HepG2 (cell line): ENCODE measurements around the gene KIF2C. TPM values are rescaled to one million over a fixed set of nuclear protein-coding genes. Genes with fewer than 3 reads are reported as not detected.

Experiments
- HNF4A ChIP-seq: sonication (generic); formaldehyde crosslinking; IDR thresholded peaks from 2 replicates; pipeline ENCODE4 v1.4.0; 2020; ENCODE audit warnings: missing genetic modification reagents
- JARID2 ChIP-seq: sonication (generic); formaldehyde crosslinking; IDR thresholded peaks from 2 replicates; pipeline ENCODE4 v1.8.1; 2023; ENCODE audit warnings: missing genetic modification reagents, inconsistent platforms; ENCODE audit not compliant: insufficient replicate concordance
- KLF15 ChIP-seq: sonication (generic); formaldehyde crosslinking; IDR thresholded peaks from 2 replicates; pipeline ENCODE4 v1.8.1; 2023; ENCODE audit warnings: borderline replicate concordance, mild to moderate bottlenecking, inconsistent platforms, missing genetic modification reagents, mixed read lengths
- MBNL3 ChIP-seq: fragments of 250-450 bp; sonication (Bioruptor Pico); conservative IDR thresholded peaks from 2 replicates; pipeline ENCODE4 v1.8.0; 2022; ENCODE audit warnings: mild to moderate bottlenecking, inconsistent platforms
- NFIB ChIP-seq: sonication (generic); formaldehyde crosslinking; IDR thresholded peaks from 2 replicates; pipeline ENCODE4 v1.9.0; 2021; ENCODE audit warnings: missing genetic modification reagents, mild to moderate bottlenecking, borderline replicate concordance
- SMC3 ChIP-seq: IDR thresholded peaks from 2 replicates; pipeline ENCODE4 v1.6.1; 2011; ENCODE audit warnings: low read length, improper control_type of control experiment
- SMYD3 ChIP-seq: sonication (generic); formaldehyde crosslinking; IDR thresholded peaks from 2 replicates; pipeline ENCODE4 v1.8.1; 2023; ENCODE audit warnings: mild to moderate bottlenecking, missing genetic modification reagents
- ZBTB7B ChIP-seq: sonication (generic); formaldehyde crosslinking; IDR thresholded peaks from 2 replicates; pipeline ENCODE4 v1.4.0; 2020; ENCODE audit warnings: missing genetic modification reagents
- ZC3H4 ChIP-seq: sonication (generic); formaldehyde crosslinking; IDR thresholded peaks from 2 replicates; pipeline ENCODE4 v1.4.0; 2020; ENCODE audit warnings: missing genetic modification reagents, borderline replicate concordance
- ZMYM3 ChIP-seq: sonication (generic); formaldehyde crosslinking; IDR thresholded peaks from 2 replicates; pipeline ENCODE4 v1.5.1; 2020; ENCODE audit warnings: mild to moderate bottlenecking, missing genetic modification reagents
- ZNF143 ChIP-seq: sonication (generic); formaldehyde crosslinking; IDR thresholded peaks from 2 replicates; pipeline ENCODE4 v1.4.0; 2020; ENCODE audit warnings: missing genetic modification reagents
- ZNF326 ChIP-seq: sonication (generic); formaldehyde crosslinking; IDR thresholded peaks from 2 replicates; pipeline ENCODE4 v1.4.0; 2020; ENCODE audit warnings: missing genetic modification reagents, borderline replicate concordance
- ZNF333 ChIP-seq: sonication (generic); formaldehyde crosslinking; IDR thresholded peaks from 2 replicates; pipeline ENCODE4 v1.4.0; 2020; ENCODE audit warnings: mild to moderate bottlenecking, missing genetic modification reagents, borderline replicate concordance
- ZNF33A ChIP-seq: sonication (generic); formaldehyde crosslinking; IDR thresholded peaks from 2 replicates; pipeline ENCODE4 v1.5.1; 2020; ENCODE audit warnings: missing genetic modification reagents, mild to moderate bottlenecking, moderate library complexity, borderline replicate concordance
- ZNF354B ChIP-seq: sonication (generic); formaldehyde crosslinking; IDR thresholded peaks from 2 replicates; pipeline ENCODE4 v1.8.0; 2022; ENCODE audit warnings: mild to moderate bottlenecking, missing genetic modification reagents
- ZNF547 ChIP-seq: sonication (generic); formaldehyde crosslinking; IDR thresholded peaks from 2 replicates; pipeline ENCODE4 v1.5.1; 2020; ENCODE audit warnings: mild to moderate bottlenecking, missing genetic modification reagents
- ZNF569 ChIP-seq: sonication (generic); formaldehyde crosslinking; IDR thresholded peaks from 2 replicates; pipeline ENCODE4 v1.5.0; 2020; ENCODE audit warnings: mild to moderate bottlenecking, missing genetic modification reagents, moderate library complexity, borderline replicate concordance
- ZNF761 ChIP-seq: sonication (generic); formaldehyde crosslinking; conservative IDR thresholded peaks from 2 replicates; pipeline ENCODE4 v1.4.0; 2020; ENCODE audit warnings: mild to moderate bottlenecking, missing genetic modification reagents
- ZNF777 ChIP-seq: sonication (generic); formaldehyde crosslinking; IDR thresholded peaks from 2 replicates; pipeline ENCODE4 v1.4.0; 2020; ENCODE audit warnings: missing genetic modification reagents
- ZNF792 ChIP-seq: IDR thresholded peaks from 2 replicates; pipeline ENCODE4 v1.6.1; 2016
- ZNF83 ChIP-seq: sonication (generic); formaldehyde crosslinking; IDR thresholded peaks from 2 replicates; pipeline ENCODE4 v1.4.0; 2020; ENCODE audit warnings: missing genetic modification reagents, mild to moderate bottlenecking, borderline replicate concordance
- polyA plus RNA-seq, 8 experiments: library from polyadenylated mRNA; depleted of rRNA in 3 of 8; stranded (reverse) in 7 of 8; unstranded in 1 of 8; fragments of >200 nt; fragmentation: Illumina TruSeq in 4 of 8; extraction: Trizol in 4 of 8; gene quantifications; 2 replicates each; pipeline versions ENCODE4 v1.2.1 to v1.2.3, GENCODE V29; 2011 to 2016; ENCODE audit warnings: low read depth in 4 of 8, missing spikeins in 1 of 8, mixed read lengths in 1 of 8; ENCODE audit not compliant: insufficient read depth in 1 of 8
- total RNA-seq, 5 experiments: library from RNA; depleted of rRNA; stranded (reverse); fragments of >200 nt; fragmentation: Illumina TruSeq; extraction: Trizol; gene quantifications; 2 replicates each; pipeline ENCODE4 v1.2.3, GENCODE V29; 2016; ENCODE audit warnings: low read depth in 1 of 5
- TF ChIP-seq, protein P1 (sequence below): sonication (generic); formaldehyde crosslinking; IDR thresholded peaks from 2 replicates; pipeline ENCODE4 v1.4.0; 2020; ENCODE audit warnings: missing genetic modification reagents
- TF ChIP-seq, protein P2 (sequence below): sonication (generic); formaldehyde crosslinking; IDR thresholded peaks from 2 replicates; pipeline ENCODE4 v1.4.0; 2020; ENCODE audit warnings: missing genetic modification reagents, borderline replicate concordance
- TF ChIP-seq, protein P3 (sequence below): sonication (generic); formaldehyde crosslinking; IDR thresholded peaks from 2 replicates; pipeline ENCODE4 v1.4.0; 2020; ENCODE audit warnings: missing genetic modification reagents, mild to moderate bottlenecking, borderline replicate concordance

Gene KIF2C
- total and polyA plus RNA-seq, 2 of the 13 experiments (the other 11 are each of a cell fraction or from before 2014, with no cell fraction given): 29.7 to 53.7 TPM

DNA sequence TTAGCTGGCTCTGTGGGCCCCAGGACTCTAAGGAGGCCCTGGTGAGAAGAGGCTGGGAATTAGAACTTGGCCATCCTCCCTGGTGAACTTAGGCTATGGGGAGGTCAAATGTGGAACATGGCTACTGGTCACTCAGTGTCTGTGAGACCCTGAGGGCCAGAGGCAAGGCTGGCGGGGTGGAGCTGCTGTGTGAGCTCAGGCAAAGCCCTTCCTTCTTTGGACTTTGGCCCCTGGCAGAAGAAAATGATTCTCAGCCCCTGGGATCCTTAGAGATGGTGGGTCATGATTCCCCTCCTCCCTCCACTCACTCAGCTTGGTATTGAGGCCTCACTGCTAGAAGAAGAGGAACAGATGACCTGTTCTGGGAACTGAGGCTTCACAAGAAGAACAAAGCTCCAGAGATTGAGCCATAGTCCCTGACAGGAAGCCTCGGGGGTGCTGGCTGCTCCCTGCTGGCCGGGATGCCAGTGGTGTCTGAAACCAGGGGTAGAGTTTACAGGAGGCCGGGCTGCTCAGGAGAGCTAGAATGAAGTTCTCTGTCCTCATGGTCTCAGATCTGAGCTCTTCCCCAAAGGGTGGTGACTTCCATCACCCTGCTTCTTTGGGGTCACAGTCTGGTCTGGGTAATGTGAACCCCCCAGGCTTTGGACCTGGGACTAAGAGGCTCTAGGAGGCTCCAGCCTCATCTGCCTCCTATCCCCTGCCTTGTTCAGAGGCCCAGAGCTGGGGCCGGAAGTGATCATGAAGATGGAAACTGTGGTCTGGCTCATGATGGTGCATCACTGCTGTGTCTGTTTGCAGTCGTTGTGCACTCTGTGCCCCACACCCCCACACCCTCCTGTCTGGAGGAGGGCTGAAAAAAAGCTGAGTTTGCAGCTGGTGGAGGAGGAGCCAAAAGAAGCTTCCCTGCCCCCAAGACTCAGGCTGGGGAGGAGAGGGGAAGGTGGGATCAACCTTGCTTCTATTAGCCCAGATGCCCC is 69.6 kb downstream of the KIF2C start (continued):
- TF ChIP-seq NFIB (CRISPR knock-in tag): no peak
- TF ChIP-seq HNF4A (CRISPR knock-in tag): peak; percentile 78
- TF ChIP-seq ZNF777 (CRISPR knock-in tag): no peak
- no peak for TF ChIP-seq ZNF547 (CRISPR knock-in tag)
- no peak for TF ChIP-seq JARID2 (CRISPR knock-in tag)
- TF ChIP-seq ZNF354B (CRISPR knock-in tag): no peak
- TF ChIP-seq ZNF33A (CRISPR knock-in tag): no peak
- no peak for TF ChIP-seq ZNF83
- TF ChIP-seq MBNL3 (CRISPR knock-in tag): no peak
- no peak for TF ChIP-seq ZNF792
- TF ChIP-seq ZNF333 (CRISPR knock-in tag): no peak
- TF ChIP-seq ZNF143: no peak
- no peak for TF ChIP-seq ZNF569 (CRISPR knock-in tag)
- no peak for TF ChIP-seq SMYD3
- no peak; the same call in 1 of the 2 replicates for TF ChIP-seq SMC3
- no peak for TF ChIP-seq ZNF326 (CRISPR knock-in tag)
- TF ChIP-seq, protein P1, sequence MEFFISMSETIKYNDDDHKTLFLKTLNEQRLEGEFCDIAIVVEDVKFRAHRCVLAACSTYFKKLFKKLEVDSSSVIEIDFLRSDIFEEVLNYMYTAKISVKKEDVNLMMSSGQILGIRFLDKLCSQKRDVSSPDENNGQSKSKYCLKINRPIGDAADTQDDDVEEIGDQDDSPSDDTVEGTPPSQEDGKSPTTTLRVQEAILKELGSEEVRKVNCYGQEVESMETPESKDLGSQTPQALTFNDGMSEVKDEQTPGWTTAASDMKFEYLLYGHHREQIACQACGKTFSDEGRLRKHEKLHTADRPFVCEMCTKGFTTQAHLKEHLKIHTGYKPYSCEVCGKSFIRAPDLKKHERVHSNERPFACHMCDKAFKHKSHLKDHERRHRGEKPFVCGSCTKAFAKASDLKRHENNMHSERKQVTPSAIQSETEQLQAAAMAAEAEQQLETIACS (CRISPR knock-in tag): no peak
- TF ChIP-seq ZC3H4 (CRISPR knock-in tag): no peak
- no peak for TF ChIP-seq KLF15 (CRISPR knock-in tag)
- TF ChIP-seq, protein P2, sequence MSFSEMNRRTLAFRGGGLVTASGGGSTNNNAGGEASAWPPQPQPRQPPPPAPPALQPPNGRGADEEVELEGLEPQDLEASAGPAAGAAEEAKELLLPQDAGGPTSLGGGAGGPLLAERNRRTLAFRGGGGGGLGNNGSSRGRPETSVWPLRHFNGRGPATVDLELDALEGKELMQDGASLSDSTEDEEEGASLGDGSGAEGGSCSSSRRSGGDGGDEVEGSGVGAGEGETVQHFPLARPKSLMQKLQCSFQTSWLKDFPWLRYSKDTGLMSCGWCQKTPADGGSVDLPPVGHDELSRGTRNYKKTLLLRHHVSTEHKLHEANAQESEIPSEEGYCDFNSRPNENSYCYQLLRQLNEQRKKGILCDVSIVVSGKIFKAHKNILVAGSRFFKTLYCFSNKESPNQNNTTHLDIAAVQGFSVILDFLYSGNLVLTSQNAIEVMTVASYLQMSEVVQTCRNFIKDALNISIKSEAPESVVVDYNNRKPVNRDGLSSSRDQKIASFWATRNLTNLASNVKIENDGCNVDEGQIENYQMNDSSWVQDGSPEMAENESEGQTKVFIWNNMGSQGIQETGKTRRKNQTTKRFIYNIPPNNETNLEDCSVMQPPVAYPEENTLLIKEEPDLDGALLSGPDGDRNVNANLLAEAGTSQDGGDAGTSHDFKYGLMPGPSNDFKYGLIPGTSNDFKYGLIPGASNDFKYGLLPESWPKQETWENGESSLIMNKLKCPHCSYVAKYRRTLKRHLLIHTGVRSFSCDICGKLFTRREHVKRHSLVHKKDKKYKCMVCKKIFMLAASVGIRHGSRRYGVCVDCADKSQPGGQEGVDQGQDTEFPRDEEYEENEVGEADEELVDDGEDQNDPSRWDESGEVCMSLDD: no peak
- TF ChIP-seq, protein P3, sequence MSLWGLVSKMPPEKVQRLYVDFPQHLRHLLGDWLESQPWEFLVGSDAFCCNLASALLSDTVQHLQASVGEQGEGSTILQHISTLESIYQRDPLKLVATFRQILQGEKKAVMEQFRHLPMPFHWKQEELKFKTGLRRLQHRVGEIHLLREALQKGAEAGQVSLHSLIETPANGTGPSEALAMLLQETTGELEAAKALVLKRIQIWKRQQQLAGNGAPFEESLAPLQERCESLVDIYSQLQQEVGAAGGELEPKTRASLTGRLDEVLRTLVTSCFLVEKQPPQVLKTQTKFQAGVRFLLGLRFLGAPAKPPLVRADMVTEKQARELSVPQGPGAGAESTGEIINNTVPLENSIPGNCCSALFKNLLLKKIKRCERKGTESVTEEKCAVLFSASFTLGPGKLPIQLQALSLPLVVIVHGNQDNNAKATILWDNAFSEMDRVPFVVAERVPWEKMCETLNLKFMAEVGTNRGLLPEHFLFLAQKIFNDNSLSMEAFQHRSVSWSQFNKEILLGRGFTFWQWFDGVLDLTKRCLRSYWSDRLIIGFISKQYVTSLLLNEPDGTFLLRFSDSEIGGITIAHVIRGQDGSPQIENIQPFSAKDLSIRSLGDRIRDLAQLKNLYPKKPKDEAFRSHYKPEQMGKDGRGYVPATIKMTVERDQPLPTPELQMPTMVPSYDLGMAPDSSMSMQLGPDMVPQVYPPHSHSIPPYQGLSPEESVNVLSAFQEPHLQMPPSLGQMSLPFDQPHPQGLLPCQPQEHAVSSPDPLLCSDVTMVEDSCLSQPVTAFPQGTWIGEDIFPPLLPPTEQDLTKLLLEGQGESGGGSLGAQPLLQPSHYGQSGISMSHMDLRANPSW (CRISPR knock-in tag): no peak
- no peak for TF ChIP-seq ZNF761
- TF ChIP-seq ZMYM3 (CRISPR knock-in tag): no peak; the same call in 1 of the 2 replicates
- peak; percentile 35; the same call in 1 of the 2 replicates for TF ChIP-seq ZBTB7B (CRISPR knock-in tag)
